Activated T-helper 1 cell treated with anti-CD3 and anti-CD28 coated beads, Interleukin-2, amount 50 U/mL, for 16 hours (primary cell): ENCODE data around the gene EXOC3.

Source experiments
- DNase-seq, 2 donors: peaks; one replicate each; pipeline ENCODE4 v3.0.0-alpha.2; 2020; ENCODE audit warnings: low read depth in 1 of 2, low spot score in 1 of 2

EXOC3 gene

GRCh38 chr5:438481-438981, 4.4 kb upstream of the EXOC3 start:
- DNase-seq: no peak

GRCh38 chr5:439181-439580, 3.8 kb upstream of the EXOC3 start:
- no peak for DNase-seq

GRCh38 chr5:439636-440035, 3.3 kb upstream of the EXOC3 start:
- no peak for DNase-seq

GRCh38 chr5:440401-441201, 2.4 kb upstream of the EXOC3 start:
- no peak for DNase-seq

- no peak for DNase-seq
Observed at GRCh38 chr5:441996-442334, 1.0 kb upstream of the EXOC3 start.

- DNase-seq: no peak
Observed at GRCh38 chr5:443239-444151, 519 bp downstream of the EXOC3 start.

GRCh38 chr5:444226-444625, 1.2 kb downstream of the EXOC3 start:
- DNase-seq: no peak

- DNase-seq: no peak
Observed at GRCh38 chr5:445591-445990, 2.6 kb downstream of the EXOC3 start.

- DNase-seq: no peak
Observed at GRCh38 chr5:446066-446882, 3.3 kb downstream of the EXOC3 start.

- DNase-seq: no peak
Observed at GRCh38 chr5:446883-447263, 3.9 kb downstream of the EXOC3 start.

GRCh38 chr5:447501-447900, 4.5 kb downstream of the EXOC3 start:
- DNase-seq: no peak

- no peak for DNase-seq
Observed at GRCh38 chr5:448061-448765, 5.2 kb downstream of the EXOC3 start.

GRCh38 chr5:448766-449090, 5.8 kb downstream of the EXOC3 start:
- no peak for DNase-seq

GRCh38 chr5:449151-449550, 6.2 kb downstream of the EXOC3 start:
- DNase-seq: no peak

- no peak for DNase-seq
Observed at GRCh38 chr5:451587-452458, 8.8 kb downstream of the EXOC3 start.

GRCh38 chr5:452978-453710, 10.2 kb downstream of the EXOC3 start:
- DNase-seq: no peak

- no peak for DNase-seq
Observed at GRCh38 chr5:453725-454481, 10.9 kb downstream of the EXOC3 start.

GRCh38 chr5:454936-455335, 12.0 kb downstream of the EXOC3 start:
- DNase-seq: no peak

- DNase-seq: no peak
Observed at GRCh38 chr5:455806-456205, 12.8 kb downstream of the EXOC3 start.
